Right atrium auricular region (tissue), 2 donors: ENCODE measurements around the gene SSBP3. TPM values are rescaled to one million over a fixed set of nuclear protein-coding genes. Genes with fewer than 3 reads are reported as not detected.

Source experiments
- DNase-seq: peaks from one replicate; pipeline ENCODE4 v3.0.0-alpha.2; 2019; ENCODE audit warnings: low spot score
- H3K27ac ChIP-seq, 2 donors: fragments of 200-600 bp; sonication (generic); 1 replicate in 1 of 2; 2 replicates in 1 of 2; pipeline ENCODE4 v1.5.1; 2016 to 2019
- H3K27me3 ChIP-seq, 2 donors: fragments of 200-600 bp; sonication (generic); one replicate each; pipeline versions ENCODE4 v1.5.1 to v1.6.0; 2017 to 2019
- H3K36me3 ChIP-seq: fragments of 200-600 bp; sonication (generic); one replicate; pipeline ENCODE4 v1.5.1; 2016
- H3K4me1 ChIP-seq, 2 donors: fragments of 200-600 bp; sonication (generic); one replicate each; pipeline versions ENCODE4 v1.5.1 to v1.6.0; 2017 to 2019
- H3K4me3 ChIP-seq, 2 donors: fragments of 200-600 bp; sonication (generic); 1 replicate in 1 of 2; 2 replicates in 1 of 2; pipeline ENCODE4 v1.5.1; 2017 to 2019; ENCODE audit warnings: mild to moderate bottlenecking in 1 of 2, moderate library complexity in 1 of 2
- H3K9me3 ChIP-seq, 2 donors: fragments of 200-600 bp; sonication (generic); one replicate each; pipeline ENCODE4 v1.5.1; 2019
- total RNA-seq, 2 donors: library from RNA; depleted of rRNA; stranded (reverse); fragments of >200 nt; gene quantifications; one replicate each; pipeline ENCODE4 v1.1.0, GENCODE V29; 2016
- TF ChIP-seq, protein P1 (sequence below), 2 donors: fragments of 200-600 bp; sonication (generic); IDR thresholded peaks; one replicate each; pipeline ENCODE4 v1.5.1; 2019; ENCODE audit warnings: antibody characterized with exemption in 2 of 2

Gene SSBP3
- total RNA-seq, 2 donors from 2014 or later = 15.2 to 16.6 TPM

- H3K4me1 ChIP-seq = peaks cover 0 to 66% of the 10 kb centered on the region in 2 donors
Measured at GRCh38 chr1:54356680-54357147, 49.5 kb downstream of the SSBP3 start.

DNA sequence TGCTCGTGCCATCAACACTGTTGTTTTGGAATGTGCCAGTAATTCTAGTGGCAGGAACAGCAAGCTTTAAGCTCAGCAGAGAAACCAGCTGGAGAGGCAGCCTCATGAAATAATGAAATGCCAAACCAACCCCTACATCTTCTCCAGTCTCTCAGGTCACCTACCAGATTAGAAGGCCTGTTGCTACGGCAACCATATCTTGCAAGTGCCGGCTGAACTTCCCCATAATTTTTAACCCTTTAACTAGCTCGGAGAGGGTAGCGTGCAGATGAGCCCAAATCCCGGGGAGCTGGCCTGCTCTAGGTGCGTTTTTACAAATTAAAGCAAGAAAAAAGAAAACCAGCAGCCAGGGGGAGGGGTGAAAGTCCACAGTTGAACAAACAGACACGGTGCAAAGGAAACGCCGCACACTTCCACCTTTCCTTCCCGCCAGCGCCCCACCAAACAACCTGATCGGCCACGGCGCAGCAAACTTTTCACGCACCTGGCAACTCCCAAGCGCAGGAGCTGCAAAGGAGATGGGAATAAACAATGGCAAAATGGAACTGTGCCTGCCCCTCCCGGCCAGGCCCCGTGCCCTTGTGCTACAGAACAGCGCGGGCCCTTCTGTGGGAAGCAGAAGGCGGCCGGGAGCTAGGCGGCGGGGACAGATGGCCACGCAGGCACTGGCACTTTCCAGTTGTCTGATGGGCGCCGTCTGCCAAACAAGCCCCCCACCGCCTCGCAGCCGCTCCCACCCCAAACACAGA is 50.1 kb downstream of the SSBP3 start:
- no peaks in the 10 kb centered on the region for H3K36me3 ChIP-seq
- H3K27ac ChIP-seq = no peak overlapping the region
- H3K27me3 ChIP-seq = no peaks in the 10 kb centered on the region
- no peaks in the 10 kb centered on the region for H3K9me3 ChIP-seq
- no peak for DNase-seq
- TF ChIP-seq, protein P1, sequence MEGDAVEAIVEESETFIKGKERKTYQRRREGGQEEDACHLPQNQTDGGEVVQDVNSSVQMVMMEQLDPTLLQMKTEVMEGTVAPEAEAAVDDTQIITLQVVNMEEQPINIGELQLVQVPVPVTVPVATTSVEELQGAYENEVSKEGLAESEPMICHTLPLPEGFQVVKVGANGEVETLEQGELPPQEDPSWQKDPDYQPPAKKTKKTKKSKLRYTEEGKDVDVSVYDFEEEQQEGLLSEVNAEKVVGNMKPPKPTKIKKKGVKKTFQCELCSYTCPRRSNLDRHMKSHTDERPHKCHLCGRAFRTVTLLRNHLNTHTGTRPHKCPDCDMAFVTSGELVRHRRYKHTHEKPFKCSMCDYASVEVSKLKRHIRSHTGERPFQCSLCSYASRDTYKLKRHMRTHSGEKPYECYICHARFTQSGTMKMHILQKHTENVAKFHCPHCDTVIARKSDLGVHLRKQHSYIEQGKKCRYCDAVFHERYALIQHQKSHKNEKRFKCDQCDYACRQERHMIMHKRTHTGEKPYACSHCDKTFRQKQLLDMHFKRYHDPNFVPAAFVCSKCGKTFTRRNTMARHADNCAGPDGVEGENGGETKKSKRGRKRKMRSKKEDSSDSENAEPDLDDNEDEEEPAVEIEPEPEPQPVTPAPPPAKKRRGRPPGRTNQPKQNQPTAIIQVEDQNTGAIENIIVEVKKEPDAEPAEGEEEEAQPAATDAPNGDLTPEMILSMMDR (IDR thresholded peaks at IDR 0.05) = no peak
- H3K4me1 ChIP-seq = peaks cover 0 to 67% of the 10 kb centered on the region in 2 donors
- peak overlapping the region in 1 of 2 donors; percentile 7 for H3K4me3 ChIP-seq

More at GRCh38 chr1:54356680-54357147, 49.5 kb downstream of the SSBP3 start:
- H3K4me3 ChIP-seq = no peak overlapping the region
- TF ChIP-seq, protein P1 (IDR thresholded peaks at IDR 0.05) = no peak
- H3K27ac ChIP-seq = no peak overlapping the region
- no peak for DNase-seq
- no peaks in the 10 kb centered on the region for H3K9me3 ChIP-seq
- H3K27me3 ChIP-seq = no peaks in the 10 kb centered on the region
- H3K36me3 ChIP-seq = no peaks in the 10 kb centered on the region

- Histone ChIP-seq H3K9me3 (no peaks in the 10 kb centered on the region), H3K36me3 (no peaks in the 10 kb centered on the region), H3K4me1 (peaks cover 0 to 61% of the 10 kb centered on the region in 2 donors), H3K4me3 (no peak overlapping the region), H3K27me3 (no peaks in the 10 kb centered on the region), H3K27ac (no peak overlapping the region)
- TF ChIP-seq, protein P1 (IDR thresholded peaks at IDR 0.05) = no peak
- DNase-seq = no peak
Measured at GRCh38 chr1:54354899-54355298, 51.3 kb downstream of the SSBP3 start.

GRCh38 chr1:54353959-54354358 is 52.2 kb downstream of the SSBP3 start:
- no peak for DNase-seq
- TF ChIP-seq, protein P1 (IDR thresholded peaks at IDR 0.05) = no peak
- H3K4me1 ChIP-seq = peaks cover 0 to 52% of the 10 kb centered on the region in 2 donors

DNA sequence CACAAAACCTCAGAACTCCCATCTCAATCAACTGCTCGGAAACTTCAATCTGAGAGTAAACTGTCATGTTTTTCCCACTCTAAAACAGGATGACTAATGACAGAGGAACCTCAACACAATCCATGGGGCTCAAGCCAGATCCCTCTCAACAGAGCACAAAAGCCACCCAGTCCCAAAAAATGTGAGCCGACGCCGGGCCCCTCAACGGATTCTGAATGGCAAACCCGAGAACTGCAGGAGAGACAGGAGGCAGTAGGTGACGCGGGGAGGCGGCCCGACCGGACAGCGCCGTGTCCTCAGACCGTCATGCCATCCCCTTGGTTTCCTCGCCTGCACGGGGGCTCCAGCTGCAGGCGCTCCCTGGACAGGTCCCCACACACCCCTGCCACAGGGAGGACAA is 53.4 kb downstream of the SSBP3 start:
- TF ChIP-seq, protein P1 (IDR thresholded peaks at IDR 0.05) = no peak
- Histone ChIP-seq H3K36me3 (no peaks in the 10 kb centered on the region), H3K9me3 (no peaks in the 10 kb centered on the region), H3K4me3 (no peak overlapping the region), H3K4me1 (peaks cover 0 to 41% of the 10 kb centered on the region in 2 donors), H3K27me3 (no peaks in the 10 kb centered on the region), H3K27ac (no peak overlapping the region)
- DNase-seq = no peak

More at GRCh38 chr1:54353959-54354358, 52.2 kb downstream of the SSBP3 start:
- Histone ChIP-seq H3K4me3 (no peak overlapping the region), H3K27ac (no peak overlapping the region), H3K36me3 (no peaks in the 10 kb centered on the region), H3K27me3 (no peaks in the 10 kb centered on the region), H3K9me3 (no peaks in the 10 kb centered on the region)
